H1 (cell line): ENCODE data around the gene KLHL29. TPM values are rescaled to one million over a fixed set of nuclear protein-coding genes. Genes with fewer than 3 reads are reported as not detected.

ENCODE experiments used
- ATF2 ChIP-seq: IDR thresholded peaks from 2 replicates; pipeline ENCODE4 v1.6.1; 2012; ENCODE audit warnings: low read length, inconsistent platforms
- BCL11A ChIP-seq, 2 experiments: IDR thresholded peaks; one replicate each; pipeline ENCODE4 v1.6.1; 2011; ENCODE audit warnings: low read depth in 2 of 2, low read length in 2 of 2, mild to moderate bottlenecking in 2 of 2
- CHD1 ChIP-seq: IDR thresholded peaks from 2 replicates; pipeline ENCODE4 v1.6.1; 2012; ENCODE audit warnings: low read depth, low read length, improper control_type of control experiment
- CHD7 ChIP-seq: fragments of 300-600 bp; sonication (generic); IDR thresholded peaks from 2 replicates; pipeline ENCODE4 v1.7.1; 2012; ENCODE audit warnings: low read length, moderate library complexity, mild to moderate bottlenecking, inconsistent platforms; ENCODE audit not compliant: insufficient replicate concordance
- EP300 ChIP-seq, 2 experiments: IDR thresholded peaks; 1 replicate in 1 of 2; 2 replicates in 1 of 2; pipeline ENCODE4 v1.6.1; 2011 to 2012; ENCODE audit warnings: low read depth in 2 of 2, low read length in 2 of 2, mild to moderate bottlenecking in 2 of 2, borderline replicate concordance in 1 of 2, inconsistent platforms in 1 of 2, moderate library complexity in 1 of 2
- GABPA ChIP-seq: IDR thresholded peaks from 2 replicates; pipeline ENCODE4 v1.6.1; 2011; ENCODE audit warnings: mild to moderate bottlenecking, low read length, moderate library complexity, borderline replicate concordance; ENCODE audit not compliant: insufficient read depth
- SIN3A ChIP-seq, 2 experiments: IDR thresholded peaks in 1 of 2; conservative IDR thresholded peaks in 1 of 2; 2 replicates each; pipeline ENCODE4 v1.6.1; 2011 to 2012; ENCODE audit warnings: low read length in 2 of 2, improper control_type of control experiment in 1 of 2, low read depth in 1 of 2, mild to moderate bottlenecking in 1 of 2
- SP2 ChIP-seq: IDR thresholded peaks from 2 replicates; pipeline ENCODE4 v1.6.1; 2012; ENCODE audit warnings: mild to moderate bottlenecking, low read length, inconsistent platforms
- TEAD4 ChIP-seq: IDR thresholded peaks from 2 replicates; pipeline ENCODE4 v1.6.1; 2012; ENCODE audit warnings: low read depth, low read length, inconsistent platforms, mixed read lengths
- YY1 ChIP-seq: IDR thresholded peaks from 2 replicates; pipeline ENCODE4 v1.6.1; 2011; ENCODE audit warnings: low read depth, mild to moderate bottlenecking, low read length
- polyA plus RNA-seq, 7 experiments: library from polyadenylated mRNA; depleted of rRNA in 3 of 7; stranded (reverse) in 5 of 7; unstranded in 2 of 7; fragments of >200 nt in 5 of 7; fragments of 200-250 nt in 2 of 7; gene quantifications; 1 replicate in 5 of 7; 2 replicates in 1 of 7; 4 replicates in 1 of 7; pipeline versions ENCODE4 v1.2.1 to v1.2.3, GENCODE V29; 2011 to 2013; ENCODE audit warnings: missing spikeins in 2 of 7, mixed read lengths in 2 of 7
- total RNA-seq: library from RNA; stranded (reverse); fragmentation: NEBNext Ultra II Directional; extraction: Animal tissue kit (Norgen Biotek cat#: 25700); gene quantifications from 2 replicates; pipeline ENCODE4 v1.2.1, GENCODE V29; 2021

KLHL29 gene
- total and polyA plus RNA-seq, 2 of the 8 experiments (the other 6 are each of a cell fraction or from before 2014, with no cell fraction given): 1.1 to 4.7 TPM

GRCh38 chr2:23633966-23634365 is 249.0 kb downstream of the KLHL29 start (continued):
- TF ChIP-seq CHD7 (no peak), EP300 (IDR thresholded peaks at IDR 0.05; ENCODE audit: borderline replicate concordance in 1 of 2, low read depth in 2 of 2, low read length in 2 of 2) (no peak), ATF2 (no peak), CHD1 (no peak), GABPA (no peak), BCL11A (IDR thresholded peaks at IDR 0.05; ENCODE audit: low read depth in 2 of 2, low read length in 2 of 2) (no peak), SIN3A (conservative IDR thresholded peaks at IDR 0.05 in 1 of 2, IDR thresholded peaks at IDR 0.05 in 1 of 2; ENCODE audit: low read depth in 1 of 2, low read length in 2 of 2) (no peak), TEAD4 (no peak), SP2 (no peak), YY1 (no peak)
